ENCODE results near the gene IL36A. TPM values are rescaled to one million over a fixed set of nuclear protein-coding genes. Genes with fewer than 3 reads are reported as not detected.

Gene IL36A
- total RNA-seq, 1 experiment from 2014 or later = not detected

- Histone ChIP-seq H3K27ac (no peak overlapping the region), H3K79me2 (ENCODE audit: low read depth) (no peaks in the 10 kb centered on the region), H3K27me3 (ENCODE audit: insufficient read depth, low read depth) (no peaks in the 10 kb centered on the region), H3K4me3 (no peak overlapping the region), H2AFZ (no peak overlapping the region), H3K36me3 (ENCODE audit: low read depth) (no peaks in the 10 kb centered on the region), H3K9me2 (ENCODE audit: insufficient read depth) (no peaks in the 10 kb centered on the region), H3K9me3 (ENCODE audit: insufficient read depth, low read depth) (peaks cover 20% of the 10 kb centered on the region), H3F3A (ENCODE audit: insufficient read depth, low read depth) (peaks cover 15% of the 10 kb centered on the region; the same call in 1 of the 2 replicates), H3K4me2 (no peak overlapping the region), H4K20me1 (ENCODE audit: insufficient read depth) (no peaks in the 10 kb centered on the region), H3K4me1 (replicated peaks; ENCODE audit: insufficient read depth) (peaks cover 37% of the 10 kb centered on the region)
- ChIA-PET POLR2A (ENCODE audit: unreplicated experiment) (no interaction called here), CTCF (no interaction called here)
- TF ChIP-seq EZH2 (IDR thresholded peaks at IDR 0.05; ENCODE audit: low read depth) = no peak
- TF ChIP-seq, protein P1, sequence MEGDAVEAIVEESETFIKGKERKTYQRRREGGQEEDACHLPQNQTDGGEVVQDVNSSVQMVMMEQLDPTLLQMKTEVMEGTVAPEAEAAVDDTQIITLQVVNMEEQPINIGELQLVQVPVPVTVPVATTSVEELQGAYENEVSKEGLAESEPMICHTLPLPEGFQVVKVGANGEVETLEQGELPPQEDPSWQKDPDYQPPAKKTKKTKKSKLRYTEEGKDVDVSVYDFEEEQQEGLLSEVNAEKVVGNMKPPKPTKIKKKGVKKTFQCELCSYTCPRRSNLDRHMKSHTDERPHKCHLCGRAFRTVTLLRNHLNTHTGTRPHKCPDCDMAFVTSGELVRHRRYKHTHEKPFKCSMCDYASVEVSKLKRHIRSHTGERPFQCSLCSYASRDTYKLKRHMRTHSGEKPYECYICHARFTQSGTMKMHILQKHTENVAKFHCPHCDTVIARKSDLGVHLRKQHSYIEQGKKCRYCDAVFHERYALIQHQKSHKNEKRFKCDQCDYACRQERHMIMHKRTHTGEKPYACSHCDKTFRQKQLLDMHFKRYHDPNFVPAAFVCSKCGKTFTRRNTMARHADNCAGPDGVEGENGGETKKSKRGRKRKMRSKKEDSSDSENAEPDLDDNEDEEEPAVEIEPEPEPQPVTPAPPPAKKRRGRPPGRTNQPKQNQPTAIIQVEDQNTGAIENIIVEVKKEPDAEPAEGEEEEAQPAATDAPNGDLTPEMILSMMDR (conservative IDR thresholded peaks at IDR 0.05) = no peak
- intact Hi-C loops (cut with micrococcal nuclease; ENCODE audit: unreplicated experiment) = no loop called here
- no peak for DNase-seq
- no TSS peak for BruUV-seq (replicated peaks)
These were observed 51.3 kb downstream of the IL36A start for GRCh38 chr2:113056521-113056920.

DNA sequence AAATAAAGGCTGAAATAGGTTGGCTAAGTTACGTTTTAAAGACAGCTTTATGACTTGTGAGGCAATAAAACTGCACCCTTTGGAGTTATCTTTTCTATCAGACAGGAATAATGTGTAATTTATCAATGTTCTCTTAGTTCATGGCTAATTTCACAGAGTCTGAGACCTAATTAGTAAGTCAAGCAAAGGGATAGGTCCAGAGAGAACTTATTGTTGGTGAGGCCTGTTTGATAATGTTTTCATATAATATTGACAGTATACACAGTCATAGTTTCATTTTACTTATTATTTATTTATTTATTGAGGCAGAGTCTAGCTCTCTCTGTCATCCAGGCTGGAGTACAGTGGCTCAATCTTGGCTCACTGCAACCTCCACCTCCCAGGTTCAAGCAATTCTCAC lies 51.9 kb downstream of the IL36A start:
- H3K27me3 ChIP-seq (ENCODE audit: insufficient read depth, low read depth) = no peaks in the 10 kb centered on the region

More for the DNA sequence above, 51.9 kb downstream of the IL36A start:
- Histone ChIP-seq H3K27ac (no peak overlapping the region), H3K4me2 (no peak overlapping the region), H3F3A (ENCODE audit: insufficient read depth, low read depth) (peaks cover 15% of the 10 kb centered on the region; the same call in 1 of the 2 replicates), H3K9me3 (ENCODE audit: insufficient read depth, low read depth) (peaks cover 20% of the 10 kb centered on the region), H3K4me1 (replicated peaks; ENCODE audit: insufficient read depth) (peaks cover 37% of the 10 kb centered on the region), H3K36me3 (ENCODE audit: low read depth) (no peaks in the 10 kb centered on the region), H3K9me2 (ENCODE audit: insufficient read depth) (no peaks in the 10 kb centered on the region), H4K20me1 (ENCODE audit: insufficient read depth) (no peaks in the 10 kb centered on the region), H2AFZ (no peak overlapping the region), H3K79me2 (ENCODE audit: low read depth) (no peaks in the 10 kb centered on the region), H3K4me3 (no peak overlapping the region)
- no TSS peak for BruUV-seq (replicated peaks)
- no peak for DNase-seq
- no peak for TF ChIP-seq EZH2 (IDR thresholded peaks at IDR 0.05; ENCODE audit: low read depth)
- TF ChIP-seq, protein P1 (conservative IDR thresholded peaks at IDR 0.05) = no peak
- intact Hi-C loops (cut with micrococcal nuclease; ENCODE audit: unreplicated experiment) = no loop called here
- POLR2A ChIA-PET (ENCODE audit: unreplicated experiment) = no interaction called here
- CTCF ChIA-PET = no interaction called here

Other genes with a start within 250 kb of the IL36A start
- 17.7 and 28.7 TPM in 2 replicates for gene CKAP2L, start 240.8 kb upstream of the IL36A start, total RNA-seq (2021)
- gene IL1A, start 221.0 kb upstream of the IL36A start, total RNA-seq (2021) = 0.55 TPM in 2 replicates
- 1.4 TPM in 2 replicates for gene IL1B, start 168.7 kb upstream of the IL36A start, total RNA-seq (2021)
- 1.0 and 1.7 TPM in 2 replicates for gene IL37, start 94.3 kb upstream of the IL36A start, total RNA-seq (2021)
- not detected in 2 replicates for gene IL36G, start 27.5 kb upstream of the IL36A start, total RNA-seq (2021)
- not detected in 2 replicates for gene IL36B, start 47.4 kb downstream of the IL36A start, total RNA-seq (2021)
- 1.0 and 1.7 TPM in 2 replicates for gene IL36RN, start 53.7 kb downstream of the IL36A start, total RNA-seq (2021)
- not detected in 2 replicates for gene IL1F10, start 62.5 kb downstream of the IL36A start, total RNA-seq (2021)
- gene IL1RN, start 122.1 kb downstream of the IL36A start, total RNA-seq (2021) = 5.0 and 8.4 TPM in 2 replicates
- 29.6 and 38.7 TPM in 2 replicates for gene PSD4, start 168.5 kb downstream of the IL36A start, total RNA-seq (2021)